WTC11 (cell line): ENCODE measurements around the gene CDH22. TPM values are rescaled to one million over a fixed set of nuclear protein-coding genes. Genes with fewer than 3 reads are reported as not detected.

ENCODE experiments used
- ATAC-seq: fragments of 200-7000 bp; cut with Tn5 transposase; 2 replicates; pipeline ENCODE4 v1.10.0; 2021; ENCODE audit warnings: mild to moderate bottlenecking, moderate library complexity
- CTCF ChIA-PET: fragments of 300-600 bp; sonication (Branson Sonifier 250); formaldehyde crosslinking; loops from one replicate; lab custom pipeline; 2021; ENCODE audit warnings: antibody characterized with exemption; lab: Charles Lee
- POLR2A ChIA-PET: fragments of 350-600 bp; sonication (Branson Sonifier 250); formaldehyde crosslinking; loops from one replicate; lab custom pipeline; 2021; ENCODE audit warnings: antibody characterized with exemption; lab: Charles Lee
- DNase-seq: peaks from one replicate; pipeline ENCODE4 v3.0.0; 2021; ENCODE audit warnings: low spot score
- H3K27ac Mint-ChIP-seq: 2 replicates; pipeline ENCODE4 v1.8.0; 2021; ENCODE audit warnings: mixed read lengths
- H3K27me3 Mint-ChIP-seq: 2 replicates; pipeline ENCODE4 v1.8.0; 2021; ENCODE audit warnings: low read depth, mild to moderate bottlenecking, moderate library complexity, mixed read lengths
- H3K36me3 Mint-ChIP-seq: 2 replicates; pipeline ENCODE4 v1.8.0; 2021; ENCODE audit warnings: mixed read lengths
- H3K4me1 Mint-ChIP-seq: 2 replicates; pipeline ENCODE4 v1.8.0; 2022; ENCODE audit warnings: mixed read lengths
- H3K4me3 Mint-ChIP-seq: 2 replicates; pipeline ENCODE4 v1.8.0; 2021; ENCODE audit warnings: mild to moderate bottlenecking, moderate library complexity, mixed read lengths
- H3K9me3 Mint-ChIP-seq: 2 replicates; pipeline ENCODE4 v1.8.0; 2021; ENCODE audit warnings: mixed read lengths
- ARID4B ChIP-seq: sonication (generic); formaldehyde crosslinking; IDR thresholded peaks from 2 replicates; pipeline ENCODE4 v1.8.0; 2023; ENCODE audit warnings: missing genetic modification reagents, mild to moderate bottlenecking, borderline replicate concordance
- ATF3 ChIP-seq: sonication (generic); formaldehyde crosslinking; conservative IDR thresholded peaks from 2 replicates; pipeline ENCODE4 v1.8.1; 2022; ENCODE audit warnings: mild to moderate bottlenecking, missing genetic modification reagents
- E2F4 ChIP-seq: sonication (generic); formaldehyde crosslinking; IDR thresholded peaks from 2 replicates; pipeline ENCODE4 v1.8.1; 2022; ENCODE audit warnings: low read depth, mild to moderate bottlenecking, moderate library complexity, missing genetic modification reagents, borderline replicate concordance
- E2F5 ChIP-seq: sonication (generic); formaldehyde crosslinking; IDR thresholded peaks from 2 replicates; pipeline ENCODE4 v1.8.1; 2022; ENCODE audit warnings: mild to moderate bottlenecking, moderate library complexity, missing genetic modification reagents
- ETV6 ChIP-seq: sonication (generic); formaldehyde crosslinking; IDR thresholded peaks from 2 replicates; pipeline ENCODE4 v1.8.1; 2022; ENCODE audit warnings: mild to moderate bottlenecking, missing genetic modification reagents
- FOXP4 ChIP-seq: sonication (generic); formaldehyde crosslinking; IDR thresholded peaks from 2 replicates; pipeline ENCODE4 v1.8.0; 2022; ENCODE audit warnings: mild to moderate bottlenecking, missing genetic modification reagents
- GABPB1 ChIP-seq: sonication (generic); formaldehyde crosslinking; IDR thresholded peaks from 2 replicates; pipeline ENCODE4 v1.8.1; 2023; ENCODE audit warnings: mild to moderate bottlenecking, missing genetic modification reagents
- IRF2 ChIP-seq: sonication (generic); formaldehyde crosslinking; IDR thresholded peaks from 2 replicates; pipeline ENCODE4 v1.8.0; 2022; ENCODE audit warnings: low read depth, missing genetic modification reagents, borderline replicate concordance
- MLX ChIP-seq: sonication (generic); formaldehyde crosslinking; IDR thresholded peaks from 2 replicates; pipeline ENCODE4 v1.8.1; 2023; ENCODE audit warnings: mild to moderate bottlenecking, missing genetic modification reagents, moderate library complexity
- NFE2L1 ChIP-seq: sonication (generic); formaldehyde crosslinking; IDR thresholded peaks from 2 replicates; pipeline ENCODE4 v1.8.1; 2023; ENCODE audit warnings: missing genetic modification reagents
- NFYB ChIP-seq: sonication (generic); formaldehyde crosslinking; conservative IDR thresholded peaks from 2 replicates; pipeline ENCODE4 v1.8.0; 2022; ENCODE audit warnings: low read depth, missing genetic modification reagents
- OVOL2 ChIP-seq: fragments of 250-450 bp; sonication (Bioruptor Pico); IDR thresholded peaks from 2 replicates; pipeline ENCODE4 v1.9.0; 2021; ENCODE audit warnings: mild to moderate bottlenecking, borderline replicate concordance
- PRDM15 ChIP-seq: sonication (generic); formaldehyde crosslinking; IDR thresholded peaks from 2 replicates; pipeline ENCODE4 v1.8.0; 2022; ENCODE audit warnings: missing genetic modification reagents
- STAT6 ChIP-seq: sonication (generic); formaldehyde crosslinking; conservative IDR thresholded peaks from 2 replicates; pipeline ENCODE4 v1.8.1; 2023; ENCODE audit warnings: mild to moderate bottlenecking, low read depth, missing genetic modification reagents, moderate library complexity
- TEAD1 ChIP-seq: sonication (generic); formaldehyde crosslinking; IDR thresholded peaks from 2 replicates; pipeline ENCODE4 v1.8.0; 2022; ENCODE audit warnings: mild to moderate bottlenecking, missing genetic modification reagents
- TP53 ChIP-seq: sonication (generic); formaldehyde crosslinking; IDR thresholded peaks from 2 replicates; pipeline ENCODE4 v1.8.1; 2023; ENCODE audit warnings: mild to moderate bottlenecking, missing genetic modification reagents
- ZNF423 ChIP-seq: fragments of 250-450 bp; sonication (Bioruptor Pico); IDR thresholded peaks from 2 replicates; pipeline ENCODE4 v2.1.2; 2022; ENCODE audit warnings: mild to moderate bottlenecking, moderate library complexity
- total RNA-seq: library from RNA; stranded (reverse); gene quantifications from 3 replicates; pipeline ENCODE4 v1.2.3, GENCODE V29; 2021

The CDH22 gene
- total RNA-seq, 1 experiment from 2014 or later = 0.13 TPM

- no peak overlapping the region for H3K4me3 Mint-ChIP-seq
- CTCF ChIA-PET = interaction anchor here (1.6 kb wide), 1 partner anchor 83 kb away, joined by 4 read pairs; no protein-coding TSS in a partner anchor
- DNase-seq (no peak), ATAC-seq (no peak)
- peaks cover 11% of the 10 kb centered on the region for H3K4me1 Mint-ChIP-seq
- H3K36me3 Mint-ChIP-seq = no peaks in the 10 kb centered on the region
- no peaks in the 10 kb centered on the region; the same call in 1 of the 2 replicates for H3K27me3 Mint-ChIP-seq
- POLR2A ChIA-PET = no interaction called here
- no peaks in the 10 kb centered on the region for H3K9me3 Mint-ChIP-seq
- H3K27ac Mint-ChIP-seq = no peak overlapping the region
- TF ChIP-seq ARID4B (CRISPR knock-in tag) (no peak), E2F4 (CRISPR knock-in tag) (no peak), ZNF423 (CRISPR knock-in tag) (no peak), ATF3 (no peak), FOXP4 (CRISPR knock-in tag) (no peak), NFE2L1 (no peak), TEAD1 (no peak), OVOL2 (CRISPR knock-in tag) (no peak), IRF2 (CRISPR knock-in tag) (no peak), TP53 (CRISPR knock-in tag) (no peak), MLX (no peak), ETV6 (CRISPR knock-in tag) (no peak), GABPB1 (CRISPR knock-in tag) (no peak), E2F5 (CRISPR knock-in tag) (no peak), PRDM15 (CRISPR knock-in tag) (no peak), STAT6 (no peak), NFYB (CRISPR knock-in tag) (no peak)
These were observed 97.0 kb downstream of the CDH22 start for GRCh38 chr20:46211331-46211722.
